Stimulated activated CD8-positive, alpha-beta memory T cell treated with anti-CD3 and anti-CD28 coated beads, Interleukin-2, amount 100 ng/mL, for 48 hours (primary cell): ENCODE measurements around the gene MTO1.
"Not testable (repeated sequence)": the region's sequence is repeated elsewhere in the genome, so short reads cannot be mapped to it uniquely, and the experiment has no call there.

ENCODE experiments used
- DNase-seq, 2 donors: peaks; one replicate each; pipeline ENCODE4 v3.0.0-alpha.2; 2020; ENCODE audit warnings: low read depth in 2 of 2

MTO1 gene

GRCh38 chr6:73503027-73503772, 41.7 kb downstream of the MTO1 start:
- no peak for DNase-seq

GRCh38 chr6:73504160-73504559, 42.6 kb downstream of the MTO1 start:
- DNase-seq, result no peak

GRCh38 chr6:73505142-73505541, 43.6 kb downstream of the MTO1 start:
- no peak for DNase-seq

- not testable (repeated sequence) for DNase-seq
Observed at GRCh38 chr6:73505705-73506104, 44.2 kb downstream of the MTO1 start.

GRCh38 chr6:73506246-73506645, 44.7 kb downstream of the MTO1 start:
- DNase-seq, result no peak

- no peak for DNase-seq
Observed at GRCh38 chr6:73508776-73509175, 47.2 kb downstream of the MTO1 start.

GRCh38 chr6:73509851-73510250, 48.3 kb downstream of the MTO1 start:
- no peak for DNase-seq

- DNase-seq, result no peak
Observed at GRCh38 chr6:73511796-73512195, 50.3 kb downstream of the MTO1 start.

- no peak for DNase-seq
Observed at GRCh38 chr6:73513496-73513854, 51.9 kb downstream of the MTO1 start.

- no peak for DNase-seq
Observed at GRCh38 chr6:73514746-73515110, 53.2 kb downstream of the MTO1 start.

- no peak for DNase-seq
Observed at GRCh38 chr6:73515204-73515655, 53.7 kb downstream of the MTO1 start.

GRCh38 chr6:73516514-73517489, 55.3 kb downstream of the MTO1 start:
- no peak for DNase-seq

- DNase-seq, result not testable (repeated sequence)
Observed at GRCh38 chr6:73518100-73518981, 56.8 kb downstream of the MTO1 start.

GRCh38 chr6:73518982-73519881, 57.7 kb downstream of the MTO1 start:
- not testable (repeated sequence) for DNase-seq

GRCh38 chr6:73519926-73520687, 58.6 kb downstream of the MTO1 start:
- DNase-seq, result peak; percentile 66 to 68

GRCh38 chr6:73520688-73521350, 59.3 kb downstream of the MTO1 start, which contains the start of gene EEF1A1:
Gene EEF1A1, minus strand, starts transcription at chr6:73521032. Its CDS starts 1,006 bp downstream, at chr6:73520026.
- DNase-seq, result peak; percentile 98 to 100

GRCh38 chr6:73521351-73521985, 59.9 kb downstream of the MTO1 start:
- DNase-seq, result peak; percentile 58 to 61

- DNase-seq, result peak; percentile 69 to 74
Observed at GRCh38 chr6:73523434-73524123, 62.0 kb downstream of the MTO1 start.
